PC-3 (cell line): ENCODE measurements around the gene NECTIN4. TPM values are rescaled to one million over a fixed set of nuclear protein-coding genes. Genes with fewer than 3 reads are reported as not detected.

Experiments used
- ATAC-seq: fragments of 200-7000 bp; cut with Tn5 transposase; 2 replicates; pipeline ENCODE4 v1.9.1; 2020; ENCODE audit warnings: mild to moderate bottlenecking, moderate library complexity
- BruUV-seq: library from RNA; stranded (reverse); fragments of 400-500 nt; replicated peaks from 2 replicates; lab custom pipeline; 2021; lab: Mats Ljungman, UMichigan
- CTCF ChIA-PET: fragments of 300-600 bp; sonication (Branson Sonifier 250); formaldehyde crosslinking; loops from one replicate; lab custom pipeline; 2022; ENCODE audit warnings: antibody characterized with exemption; lab: Charles Lee
- POLR2A ChIA-PET: fragments of 300-600 bp; sonication (Branson Sonifier 250); formaldehyde crosslinking; loops from one replicate; lab custom pipeline; 2022; ENCODE audit warnings: antibody characterized with exemption; ENCODE audit not compliant: unreplicated experiment; lab: Charles Lee
- DNase-seq: peaks from one replicate; pipeline ENCODE4 v3.0.0-alpha.2; 2015
- H2AFZ ChIP-seq: fragments of 300-600 bp; sonication (generic); 2 replicates; pipeline ENCODE4 v1.6.0; 2016; ENCODE audit warnings: antibody characterized with exemption, low read length
- H3F3A ChIP-seq: fragments of 300-600 bp; sonication (generic); one replicate; pipeline ENCODE4 v1.6.0; 2017; ENCODE audit warnings: antibody characterized with exemption, low read length, control low read depth, mild to moderate bottlenecking; ENCODE audit not compliant: unreplicated experiment
- H3K27ac ChIP-seq: fragments of 300-600 bp; sonication (generic); 2 replicates; pipeline ENCODE4 v1.5.1; 2016; ENCODE audit warnings: mild to moderate bottlenecking, low read length
- H3K27me3 ChIP-seq: fragments of 300-600 bp; sonication (generic); 2 replicates; pipeline ENCODE4 v1.6.1; 2016; ENCODE audit warnings: low read length, mixed read lengths
- H3K36me3 ChIP-seq: fragments of 300-600 bp; sonication (generic); 2 replicates; pipeline ENCODE4 v1.6.1; 2016; ENCODE audit warnings: low read depth, mixed run types, low read length, mixed read lengths
- H3K4me1 ChIP-seq: fragments of 300-600 bp; sonication (generic); 2 replicates; pipeline ENCODE4 v1.5.1; 2016; ENCODE audit warnings: low read length; ENCODE audit not compliant: insufficient read depth
- H3K4me2 ChIP-seq: fragments of 300-600 bp; sonication (generic); 2 replicates; pipeline ENCODE4 v1.6.0; 2016; ENCODE audit warnings: low read length
- H3K4me3 ChIP-seq: fragments of 300-600 bp; sonication (generic); 2 replicates; pipeline ENCODE4 v1.5.1; 2016; ENCODE audit warnings: mild to moderate bottlenecking, low read length, mixed read lengths
- H3K79me2 ChIP-seq: fragments of 300-600 bp; sonication (generic); 2 replicates; pipeline ENCODE4 v1.6.1; 2017; ENCODE audit warnings: low read length, mixed read lengths
- H3K9ac ChIP-seq: fragments of 300-600 bp; sonication (generic); 2 replicates; pipeline ENCODE4 v1.6.0; 2016; ENCODE audit warnings: mild to moderate bottlenecking, low read length
- H3K9me2 ChIP-seq: fragments of 300-600 bp; sonication (generic); replicated peaks from 2 replicates; pipeline ENCODE4 v1.6.1; 2016; ENCODE audit warnings: mixed run types, low read length, mixed read lengths
- H3K9me3 ChIP-seq: fragments of 300-600 bp; sonication (generic); 2 replicates; pipeline ENCODE4 v1.6.1; 2016; ENCODE audit warnings: low read length, mixed read lengths
- H4K20me1 ChIP-seq: fragments of 300-600 bp; sonication (generic); 2 replicates; pipeline ENCODE4 v1.6.1; 2016; ENCODE audit warnings: low read length, mixed read lengths
- EZH2 ChIP-seq: fragments of 300-600 bp; sonication (generic); IDR thresholded peaks from one replicate; pipeline ENCODE4 v1.6.1; 2017; ENCODE audit warnings: antibody characterized with exemption, mild to moderate bottlenecking, low read length; ENCODE audit not compliant: unreplicated experiment
- EZH2phosphoT487 ChIP-seq: fragments of 300-600 bp; sonication (generic); IDR thresholded peaks from 2 replicates; pipeline ENCODE4 v1.6.1; 2018; ENCODE audit warnings: mild to moderate bottlenecking, antibody characterized with exemption, low read length, borderline replicate concordance
- intact Hi-C: fragments of 100-400 bp; cut with micrococcal nuclease; formaldehyde crosslinking; loops from 2 replicates; pipeline ENCODE4 v1.9.0; 2023
- total RNA-seq: library from RNA; depleted of rRNA; stranded (reverse); fragments of >200 nt; gene quantifications from 2 replicates; pipeline ENCODE4 v1.2.3, GENCODE V29; 2014
- TF ChIP-seq, protein P1 (sequence below): fragments of 300-600 bp; sonication (generic); conservative IDR thresholded peaks from 2 replicates; pipeline ENCODE4 v1.5.1; 2017; ENCODE audit warnings: antibody characterized with exemption, low read depth, mild to moderate bottlenecking, low read length

The NECTIN4 gene
- total RNA-seq, 1 experiment from 2014 or later: 6.8 TPM

GRCh38 chr1:161098210-161099068, 9.1 kb upstream of the NECTIN4 start, which contains the start of gene KLHDC9:
Gene KLHDC9 (plus strand): TSS chr1:161098361. CDS start chr1:161098536, 175 bp downstream.
- H3K9me2 ChIP-seq: no peaks in the 10 kb centered on the region
- peak within 1 kb of the TSS; percentile 93 for H3K4me2 ChIP-seq
- H3K4me3 ChIP-seq: peak within 1 kb of the TSS; percentile 74
- peaks cover 22% of the 10 kb centered on the region for H3K36me3 ChIP-seq
- H4K20me1 ChIP-seq: peaks cover 5% of the 10 kb centered on the region
- intact Hi-C loops: loop anchor here (1.0 to 2.0 kb wide), 4 partner anchors 27 to 264 kb away; partner anchors contain the start of gene DEDD
- TF ChIP-seq EZH2phosphoT487: no peak
- TF ChIP-seq EZH2: no peak
- TF ChIP-seq, protein P1, sequence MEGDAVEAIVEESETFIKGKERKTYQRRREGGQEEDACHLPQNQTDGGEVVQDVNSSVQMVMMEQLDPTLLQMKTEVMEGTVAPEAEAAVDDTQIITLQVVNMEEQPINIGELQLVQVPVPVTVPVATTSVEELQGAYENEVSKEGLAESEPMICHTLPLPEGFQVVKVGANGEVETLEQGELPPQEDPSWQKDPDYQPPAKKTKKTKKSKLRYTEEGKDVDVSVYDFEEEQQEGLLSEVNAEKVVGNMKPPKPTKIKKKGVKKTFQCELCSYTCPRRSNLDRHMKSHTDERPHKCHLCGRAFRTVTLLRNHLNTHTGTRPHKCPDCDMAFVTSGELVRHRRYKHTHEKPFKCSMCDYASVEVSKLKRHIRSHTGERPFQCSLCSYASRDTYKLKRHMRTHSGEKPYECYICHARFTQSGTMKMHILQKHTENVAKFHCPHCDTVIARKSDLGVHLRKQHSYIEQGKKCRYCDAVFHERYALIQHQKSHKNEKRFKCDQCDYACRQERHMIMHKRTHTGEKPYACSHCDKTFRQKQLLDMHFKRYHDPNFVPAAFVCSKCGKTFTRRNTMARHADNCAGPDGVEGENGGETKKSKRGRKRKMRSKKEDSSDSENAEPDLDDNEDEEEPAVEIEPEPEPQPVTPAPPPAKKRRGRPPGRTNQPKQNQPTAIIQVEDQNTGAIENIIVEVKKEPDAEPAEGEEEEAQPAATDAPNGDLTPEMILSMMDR: no peak
- POLR2A ChIA-PET: interaction anchor here (0.5 to 1.1 kb wide), 4 partner anchors 53 to 1091 kb away, joined by 3 to 27 read pairs (median 4); partner anchors contain the start of genes UFC1 and USF1
- H3K27ac ChIP-seq: peak within 1 kb of the TSS; percentile 15
- peaks cover 10% of the 10 kb centered on the region for H3K79me2 ChIP-seq
- CTCF ChIA-PET: interaction anchor here (0.6 to 2.3 kb wide), 6 partner anchors 10 to 176 kb away, joined by 3 to 16 read pairs (median 6); partner anchors contain the start of gene F11R
- peaks cover 7% of the 10 kb centered on the region for H3F3A ChIP-seq
- H2AFZ ChIP-seq: peak within 1 kb of the TSS; percentile 91
- DNase-seq (peak; percentile 96), ATAC-seq (peak; percentile 83)
- peak within 1 kb of the TSS; percentile 70 for H3K9ac ChIP-seq
- H3K9me3 ChIP-seq: no peaks in the 10 kb centered on the region
- H3K27me3 ChIP-seq: no peaks in the 10 kb centered on the region
- TSS peak; percentile 20 for BruUV-seq
- H3K4me1 ChIP-seq: peaks cover 24% of the 10 kb centered on the region

- Histone ChIP-seq H3K27ac (no peak overlapping the region), H2AFZ (no peak overlapping the region)
- DNase-seq: peak; percentile 44
Observed at GRCh38 chr1:161096530-161096929, 7.2 kb upstream of the NECTIN4 start.

More at GRCh38 chr1:161096530-161096929, 7.2 kb upstream of the NECTIN4 start:
- BruUV-seq: no TSS peak
- POLR2A ChIA-PET: no interaction called here
- Histone ChIP-seq H3K9ac (no peak overlapping the region), H3K4me2 (no peak overlapping the region), H3K9me2 (no peaks in the 10 kb centered on the region), H3K9me3 (no peaks in the 10 kb centered on the region), H3K4me1 (peaks cover 43% of the 10 kb centered on the region), H3K36me3 (peaks cover 12% of the 10 kb centered on the region), H4K20me1 (no peaks in the 10 kb centered on the region; the same call in 1 of the 2 replicates), H3K27me3 (no peaks in the 10 kb centered on the region), H3F3A (peaks cover 7% of the 10 kb centered on the region), H3K4me3 (no peak overlapping the region), H3K79me2 (no peaks in the 10 kb centered on the region)
- TF ChIP-seq EZH2 (no peak), EZH2phosphoT487 (no peak)
- TF ChIP-seq, protein P1: no peak
- intact Hi-C loops: no loop called here
- CTCF ChIA-PET: interaction anchor here (1.0 to 2.3 kb wide), 2 partner anchors 23 to 99 kb away, joined by 4 to 16 read pairs; no protein-coding TSS in a partner anchor
- no peak for ATAC-seq
